ENCODE results near the gene NDUFB1. TPM values are rescaled to one million over a fixed set of nuclear protein-coding genes. Genes with fewer than 3 reads are reported as not detected.

Gene NDUFB1
- total RNA-seq (2022) (105 and 115 TPM in 2 replicates), Bru-seq, nascent RNA (percentile 85 among the genes with signal in this experiment), BruChase-seq, experiment 1, labeled RNA remaining after a 2-hour chase (percentile 73 among the genes with signal in this experiment), BruChase-seq, experiment 2, labeled RNA remaining after a 6-hour chase (percentile 69 among the genes with signal in this experiment)
- long read RNA-seq, transcript NDUFB1-201 (3 exons, 528 nt): major isoform, 108 of 112 reads
- long read RNA-seq, partial matches to known transcripts: 1 of 112 reads
- long read RNA-seq, other reads (novel, unspliced or antisense): 2 of 112 reads

DNA sequence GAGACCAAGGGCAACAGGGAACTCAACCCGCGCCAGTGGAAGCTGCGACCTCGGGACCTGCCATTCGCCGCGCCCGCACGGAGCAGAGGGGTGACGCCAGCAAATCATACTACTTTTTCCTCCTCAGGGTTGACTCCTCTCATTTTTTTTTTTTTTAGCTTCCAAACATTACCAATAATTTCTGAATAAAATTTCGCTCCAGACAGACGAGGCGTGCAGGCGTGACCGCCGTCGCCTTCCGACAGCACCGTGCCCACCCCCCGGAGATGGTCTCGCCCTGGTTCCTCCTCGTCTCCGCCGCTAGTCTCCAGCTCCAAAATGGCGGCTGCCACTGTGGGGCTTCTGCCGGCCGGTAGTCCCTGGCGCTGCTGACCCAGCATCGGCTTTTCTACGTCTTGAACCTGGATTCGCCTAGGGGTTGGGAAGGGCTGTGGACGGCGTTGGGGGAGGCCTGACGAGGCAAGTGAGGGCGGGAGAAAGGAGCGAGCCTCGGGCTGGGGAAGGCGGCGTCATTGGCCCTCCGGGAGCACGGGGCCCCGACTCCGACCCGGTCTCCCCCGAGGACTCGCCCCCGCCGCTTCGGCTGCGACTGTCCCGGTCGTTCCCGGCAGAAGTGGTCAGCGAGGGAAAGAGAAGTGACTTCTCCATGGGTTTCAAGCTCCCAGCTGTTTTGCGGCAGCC, at the start of gene NDUFB1, which contains the start of gene CPSF2:
Gene NDUFB1 (minus strand): TSS at position 37 of the 681 bp plus-strand sequence. CDS start 4,069 bp downstream, outside the sequence.
Gene CPSF2 (plus strand): TSS at position 300 of the 681 bp plus-strand sequence. CDS start 9,016 bp downstream, outside the sequence.
- intact Hi-C loops (cut with micrococcal nuclease; ENCODE audit: unreplicated experiment): no loop called here
- peaks cover 9% of the 10 kb centered on the region for H3K4me1 Mint-ChIP-seq (ENCODE audit: low read depth, unreplicated experiment)
- Histone ChIP-seq H3K9me3 (no peaks in the 10 kb centered on the region), H3K4me3 (ENCODE audit: low read depth, low read length) (peak within 1 kb of the TSS; percentile 98), H3K27me3 (replicated peaks; ENCODE audit: control insufficient read depth, insufficient read depth, low read length) (no peaks in the 10 kb centered on the region), H3K4me1 (peaks cover 3% of the 10 kb centered on the region; the same call in 1 of the 2 replicates), H3K36me3 (ENCODE audit: control insufficient read depth, insufficient read depth, low read length) (no peaks in the 10 kb centered on the region; the same call in 1 of the 2 replicates)
- POLR2A ChIA-PET: interaction anchor here (0.5 to 2.0 kb wide), 7 partner anchors 14 to 559 kb away, joined by 3 to 25 read pairs (median 4); partner anchors contain the start of genes ATXN3 and TRIP11
- no peaks in the 10 kb centered on the region for H3K9me3 Mint-ChIP-seq (ENCODE audit: unreplicated experiment)
- CTCF ChIA-PET: interaction anchor here (1.2 to 3.9 kb wide), 3 partner anchors 11 to 18 kb away, joined by 3 to 35 read pairs (median 5); partner anchors contain the start of gene ATXN3
- H3K27me3 Mint-ChIP-seq (ENCODE audit: insufficient read depth, unreplicated experiment): no peaks in the 10 kb centered on the region
- no peak for TF ChIP-seq CTCF (IDR thresholded peaks at IDR 0.05; ENCODE audit: insufficient read depth in 1 of 2, low read depth in 1 of 2, low read length in 1 of 2, severe bottlenecking in 1 of 2, unreplicated experiment in 1 of 2)
- peaks cover 45% of the 10 kb centered on the region for H3K36me3 Mint-ChIP-seq (ENCODE audit: insufficient read depth, unreplicated experiment)
- peak within 1 kb of the TSS; percentile 99 for H3K27ac Mint-ChIP-seq (ENCODE audit: unreplicated experiment)
- peak; percentile 82 to 90 for DNase-seq
- BruUV-seq (replicated peaks): TSS peak; percentile 50
- peak within 1 kb of the TSS; percentile 91 for H3K4me3 Mint-ChIP-seq (ENCODE audit: unreplicated experiment)

- H3K4me1 ChIP-seq: no peaks in the 10 kb centered on the region
- intact Hi-C loops (cut with micrococcal nuclease; ENCODE audit: unreplicated experiment): no loop called here
- Mint-ChIP-seq H3K4me1 (ENCODE audit: low read depth, unreplicated experiment) (no peaks in the 10 kb centered on the region), H3K9me3 (ENCODE audit: unreplicated experiment) (peaks cover 10% of the 10 kb centered on the region), H3K4me3 (ENCODE audit: unreplicated experiment) (no peak overlapping the region), H3K36me3 (ENCODE audit: insufficient read depth, unreplicated experiment) (peaks cover 65% of the 10 kb centered on the region), H3K27ac (ENCODE audit: unreplicated experiment) (no peak overlapping the region), H3K27me3 (ENCODE audit: insufficient read depth, unreplicated experiment) (no peaks in the 10 kb centered on the region)
- TF ChIP-seq CTCF (IDR thresholded peaks at IDR 0.05; ENCODE audit: insufficient read depth in 1 of 2, low read depth in 1 of 2, low read length in 1 of 2, severe bottlenecking in 1 of 2, unreplicated experiment in 1 of 2): no peak
- H3K4me3 ChIP-seq (ENCODE audit: low read depth, low read length): no peak overlapping the region
- H3K9me3 ChIP-seq: no peaks in the 10 kb centered on the region
- no TSS peak for BruUV-seq (replicated peaks)
- DNase-seq: no peak
- ChIA-PET CTCF (no interaction called here), POLR2A (no interaction called here)
- no peaks in the 10 kb centered on the region; the same call in 1 of the 2 replicates for H3K36me3 ChIP-seq (ENCODE audit: control insufficient read depth, insufficient read depth, low read length)
- no peaks in the 10 kb centered on the region for H3K27me3 ChIP-seq (replicated peaks; ENCODE audit: control insufficient read depth, insufficient read depth, low read length)
These were observed 43.5 kb upstream of the NDUFB1 start for GRCh38 chr14:92164958-92165357.

- Mint-ChIP-seq H3K4me1 (ENCODE audit: low read depth, unreplicated experiment) (no peaks in the 10 kb centered on the region), H3K36me3 (ENCODE audit: insufficient read depth, unreplicated experiment) (peaks cover 71% of the 10 kb centered on the region), H3K27me3 (ENCODE audit: insufficient read depth, unreplicated experiment) (no peaks in the 10 kb centered on the region), H3K27ac (ENCODE audit: unreplicated experiment) (no peak overlapping the region), H3K9me3 (ENCODE audit: unreplicated experiment) (peaks cover 10% of the 10 kb centered on the region), H3K4me3 (ENCODE audit: unreplicated experiment) (no peak overlapping the region)
- Histone ChIP-seq H3K4me1 (no peaks in the 10 kb centered on the region), H3K4me3 (ENCODE audit: low read depth, low read length) (no peak overlapping the region), H3K9me3 (no peaks in the 10 kb centered on the region), H3K36me3 (ENCODE audit: control insufficient read depth, insufficient read depth, low read length) (no peaks in the 10 kb centered on the region; the same call in 1 of the 2 replicates), H3K27me3 (replicated peaks; ENCODE audit: control insufficient read depth, insufficient read depth, low read length) (no peaks in the 10 kb centered on the region)
- intact Hi-C loops (cut with micrococcal nuclease; ENCODE audit: unreplicated experiment): no loop called here
- BruUV-seq (replicated peaks): TSS peak; percentile 50
- CTCF ChIA-PET: no interaction called here
- POLR2A ChIA-PET: no interaction called here
- no peak for DNase-seq
- TF ChIP-seq CTCF (IDR thresholded peaks at IDR 0.05; ENCODE audit: insufficient read depth in 1 of 2, low read depth in 1 of 2, low read length in 1 of 2, severe bottlenecking in 1 of 2, unreplicated experiment in 1 of 2): no peak
These were observed 40.0 kb upstream of the NDUFB1 start for GRCh38 chr14:92161521-92161920.

All from Caco-2 (cell line).